Thyroid gland (tissue), 4 donors: ENCODE data around the gene EPHB3. TPM values are rescaled to one million over a fixed set of nuclear protein-coding genes. Genes with fewer than 3 reads are reported as not detected.

Experiments
- DNase-seq, 2 donors: peaks; one replicate each; pipeline ENCODE4 v3.0.0-alpha.2; 2019
- H3K27ac ChIP-seq, 3 donors: fragments of 200-600 bp; sonication (generic); 1 replicate in 2 of 3; 2 replicates in 1 of 3; pipeline ENCODE4 v1.5.1; 2016 to 2019; ENCODE audit warnings: mild to moderate bottlenecking in 1 of 3, moderate library complexity in 1 of 3
- H3K27me3 ChIP-seq: fragments of 200-600 bp; sonication (generic); one replicate; pipeline ENCODE4 v1.5.1; 2019
- H3K36me3 ChIP-seq, 2 donors: fragments of 200-600 bp; sonication (generic); one replicate each; pipeline ENCODE4 v1.5.1; 2016 to 2019
- H3K4me1 ChIP-seq, 2 donors: fragments of 200-600 bp; sonication (generic); one replicate each; pipeline ENCODE4 v1.5.1; 2017 to 2019
- H3K4me3 ChIP-seq, 3 donors: fragments of 200-600 bp; sonication (generic); replicated peaks in 1 of 3; 1 replicate in 2 of 3; 2 replicates in 1 of 3; pipeline ENCODE4 v1.5.1; 2016; ENCODE audit warnings: mild to moderate bottlenecking in 1 of 3
- H3K9me3 ChIP-seq: fragments of 200-600 bp; sonication (generic); one replicate; pipeline ENCODE4 v1.5.1; 2017
- CTCF ChIP-seq, 6 experiments: fragments of 200-600 bp in 3 of 6; fragments of 450-650 bp in 3 of 6; sonication (generic) in 3 of 6; IDR thresholded peaks; one replicate each; pipeline ENCODE4 v1.5.1; 2016 to 2019; ENCODE audit warnings: antibody characterized with exemption in 6 of 6, mild to moderate bottlenecking in 2 of 6, inconsistent platforms in 1 of 6, moderate library complexity in 1 of 6
- POLR2A ChIP-seq, 2 donors: fragments of 450-650 bp; IDR thresholded peaks; one replicate each; pipeline ENCODE4 v1.6.1; 2017; ENCODE audit warnings: antibody characterized with exemption in 2 of 2, mild to moderate bottlenecking in 2 of 2, moderate library complexity in 1 of 2
- WGBS, 2 donors: methylation state at CpG; one replicate each; pipeline ENCODE4 v1.1.5; 2017; 5-methylcytosine and 5-hydroxymethylcytosine counted together
- intact Hi-C: fragments of 100-400 bp; cut with DNase I; formaldehyde crosslinking; loops from one replicate; pipeline ENCODE4 v1.15.1; 2023
- total RNA-seq, 4 donors: library from RNA; depleted of rRNA; stranded (reverse); fragments of >200 nt; gene quantifications; one replicate each; pipeline ENCODE4 v1.2.3, GENCODE V29; 2016

EPHB3 gene
- total RNA-seq, 4 donors from 2014 or later = 0.46 to 2.7 (median 1.1) TPM

GRCh38 chr3:184601576-184602371 lies 40.2 kb downstream of the EPHB3 start:
- Histone ChIP-seq H3K9me3 (no peaks in the 10 kb centered on the region), H3K27ac (no peak overlapping the region), H3K4me1 (peaks cover 10 to 26% of the 10 kb centered on the region in 2 donors), H3K36me3 (no peaks in the 10 kb centered on the region), H3K27me3 (peaks cover 6% of the 10 kb centered on the region), H3K4me3 (no peak overlapping the region)
- intact Hi-C loops = no loop called here
- DNase-seq = no peak
- 12% methylated on average over 26 to 32 of the region's 63 CpGs for WGBS, 2 donors
- TF ChIP-seq CTCF (IDR thresholded peaks at IDR 0.05) = no peak
- TF ChIP-seq POLR2A (IDR thresholded peaks at IDR 0.05) = no peak

DNA sequence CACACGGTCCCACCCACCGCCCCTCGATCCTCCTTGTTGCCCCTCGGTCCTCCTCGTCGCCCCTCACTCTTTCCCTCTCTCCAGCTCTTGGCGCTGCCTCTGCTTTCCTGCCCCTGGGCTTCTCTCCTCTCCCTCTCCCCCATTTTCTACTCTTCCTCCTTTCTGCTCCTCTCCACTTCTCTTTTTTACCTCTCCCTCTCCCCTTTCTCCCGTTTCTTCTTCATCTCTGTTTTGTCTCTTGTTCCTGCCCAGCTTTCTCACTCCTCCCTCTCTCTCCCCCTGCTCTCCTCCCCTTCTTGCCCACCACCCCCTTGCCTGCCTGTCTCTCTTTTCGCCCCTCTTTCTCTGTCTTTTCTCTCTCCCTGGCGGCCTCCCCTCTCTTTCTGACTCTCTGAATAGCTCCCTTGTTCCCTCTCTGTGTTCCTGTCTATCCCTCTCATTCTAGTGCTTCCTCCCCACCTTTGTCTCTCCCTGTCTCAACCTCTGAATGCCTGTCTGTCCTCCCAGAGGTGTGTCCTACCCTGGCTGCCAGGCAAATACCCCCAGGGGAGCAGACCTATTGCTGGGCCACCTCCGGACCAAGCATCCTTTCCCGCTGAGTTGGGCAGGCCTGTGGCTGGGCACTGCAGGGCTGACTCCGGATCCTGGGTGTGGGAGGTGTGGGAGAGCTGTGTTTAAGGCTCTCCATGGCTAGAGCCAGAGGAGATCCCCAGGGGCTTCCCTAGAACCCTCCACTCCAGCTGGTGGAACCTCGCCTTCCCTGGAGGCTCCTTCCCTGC lies 41.0 kb downstream of the EPHB3 start:
- Histone ChIP-seq H3K4me1 (peaks cover 10 to 26% of the 10 kb centered on the region in 2 donors), H3K9me3 (no peaks in the 10 kb centered on the region), H3K27ac (no peak overlapping the region), H3K27me3 (peaks cover 6% of the 10 kb centered on the region), H3K36me3 (no peaks in the 10 kb centered on the region), H3K4me3 (no peak overlapping the region)
- DNase-seq = no peak
- intact Hi-C loops = no loop called here
- WGBS, 2 donors = 38 to 40% methylated on average over 14 of the region's 14 CpGs
- TF ChIP-seq POLR2A (IDR thresholded peaks at IDR 0.05) (no peak), CTCF (IDR thresholded peaks at IDR 0.05) (no peak)

DNA sequence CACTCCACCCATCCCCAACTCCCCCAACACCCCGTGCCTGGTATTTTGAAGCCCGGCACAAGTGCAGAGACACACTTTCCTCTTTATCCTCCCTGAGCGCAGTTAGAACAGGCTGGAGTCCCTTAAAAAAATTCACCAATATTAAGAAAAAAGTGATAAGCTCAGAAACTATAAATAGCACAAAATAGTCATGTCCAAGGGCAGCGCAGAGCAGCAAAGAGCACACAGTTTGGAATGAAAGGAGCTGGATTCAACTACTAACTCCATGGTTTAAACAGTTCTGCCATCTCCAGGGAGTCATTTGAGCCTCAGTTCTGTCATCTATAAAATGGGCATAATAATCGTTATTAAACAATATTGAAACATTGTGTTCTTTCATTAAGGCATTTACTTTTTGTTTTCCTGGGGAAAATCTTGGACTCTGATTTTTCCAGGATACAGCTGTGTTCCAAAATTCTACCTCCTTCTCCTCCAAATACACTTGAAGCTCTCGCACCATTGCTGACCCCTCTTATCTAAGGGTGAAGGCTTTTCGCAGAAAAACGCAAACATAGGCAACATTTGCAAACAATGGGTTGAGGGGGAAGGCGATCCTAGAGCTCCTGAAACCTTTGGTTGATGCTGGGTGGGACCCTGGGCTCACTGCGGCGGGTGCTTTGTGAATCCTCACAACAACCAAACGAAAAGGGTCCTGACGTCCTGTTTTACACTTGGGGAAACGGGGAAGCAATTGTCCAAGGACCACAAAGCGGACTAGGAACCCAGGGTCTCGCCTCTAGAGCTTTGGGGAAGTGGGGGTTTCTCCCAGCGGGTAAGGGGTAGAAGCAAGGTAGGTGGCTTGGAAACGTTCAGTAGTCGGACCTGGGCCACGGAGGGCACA lies 41.8 kb downstream of the EPHB3 start:
- TF ChIP-seq POLR2A (IDR thresholded peaks at IDR 0.05) = no peak
- Histone ChIP-seq H3K27ac (no peak overlapping the region), H3K4me1 (peaks cover 10 to 26% of the 10 kb centered on the region in 2 donors), H3K27me3 (peaks cover 6% of the 10 kb centered on the region), H3K36me3 (no peaks in the 10 kb centered on the region), H3K4me3 (peak overlapping the region in 1 of 3 donors; percentile 21), H3K9me3 (no peaks in the 10 kb centered on the region)
- no peak for DNase-seq
- WGBS, 2 donors = 72% methylated on average over 20 of the region's 20 CpGs
- intact Hi-C loops = no loop called here

DNA sequence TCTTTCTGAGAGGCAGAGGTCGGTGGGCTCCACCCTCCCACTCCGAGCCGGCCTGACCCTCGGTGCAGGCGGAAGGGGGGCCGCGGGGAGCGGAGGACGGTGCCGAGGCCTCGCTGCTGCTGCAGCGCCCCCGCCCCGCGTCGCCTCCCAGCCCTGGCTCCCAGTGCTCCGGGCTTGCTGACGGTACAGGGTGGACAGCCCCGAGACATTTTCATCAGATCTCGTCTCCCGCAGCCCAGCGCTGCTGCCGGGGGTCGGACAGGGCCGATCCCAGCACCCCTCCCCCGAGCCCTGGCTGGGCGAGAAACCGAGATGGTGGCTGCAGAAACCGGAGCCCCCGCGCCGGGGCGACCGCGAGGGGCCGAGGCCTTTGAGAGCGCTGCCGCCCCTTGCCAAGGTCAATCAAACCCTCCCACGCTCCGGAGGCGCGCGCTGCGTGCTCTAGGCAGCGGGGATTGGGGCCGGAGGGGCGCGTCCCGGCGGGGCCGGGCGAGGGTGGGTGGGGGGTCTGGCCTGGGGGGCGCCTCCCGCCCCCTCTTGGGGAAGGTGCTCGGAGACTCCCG lies 42.5 kb downstream of the EPHB3 start:
- no peak for TF ChIP-seq POLR2A (IDR thresholded peaks at IDR 0.05)
- TF ChIP-seq CTCF (IDR thresholded peaks at IDR 0.05) = no peak
- Histone ChIP-seq H3K36me3 (no peaks in the 10 kb centered on the region), H3K4me3 (peak overlapping the region in 1 of 3 donors; percentile 21), H3K9me3 (no peaks in the 10 kb centered on the region), H3K4me1 (peaks cover 10 to 26% of the 10 kb centered on the region in 2 donors), H3K27me3 (peaks cover 6% of the 10 kb centered on the region), H3K27ac (no peak overlapping the region)
- 7 to 15% methylated on average over 3 to 18 of the region's 56 CpGs for WGBS, 2 donors
- intact Hi-C loops = no loop called here
- DNase-seq = no peak
